Stimulated activated CD8-positive, alpha-beta memory T cell treated with anti-CD3 and anti-CD28 coated beads, Interleukin-15, amount 100 ng/mL, for 24 hours (primary cell): Measurements from ENCODE around the gene PTPRM.

Source experiments
- DNase-seq: peaks from one replicate; pipeline ENCODE4 v3.0.0-alpha.2; 2020; ENCODE audit warnings: low read depth

The PTPRM gene

GRCh38 chr18:8242151-8242696 lies 675.1 kb downstream of the PTPRM start:
- no peak for DNase-seq

DNA sequence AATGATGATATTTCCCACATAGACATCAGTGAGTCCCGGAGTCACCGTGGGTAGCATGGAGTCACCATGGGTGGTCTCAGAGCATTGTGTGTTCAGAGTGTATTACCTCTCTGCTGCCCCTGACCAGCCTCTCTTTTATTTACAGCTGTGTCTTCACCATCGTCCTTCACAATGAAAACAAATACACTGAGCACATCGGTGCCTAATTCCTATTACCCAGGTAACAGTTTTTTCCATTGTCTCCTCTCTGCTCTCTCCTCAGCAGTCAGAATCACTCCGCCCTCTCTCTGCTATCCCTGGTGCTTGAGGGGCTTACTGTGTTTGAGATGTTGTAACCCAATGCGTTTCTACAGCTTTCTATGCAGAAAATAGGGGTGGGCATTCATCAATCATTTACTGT lies 680.6 kb downstream of the PTPRM start:
- no peak for DNase-seq

GRCh38 chr18:8248576-8248975 lies 681.5 kb downstream of the PTPRM start:
- no peak for DNase-seq

DNA sequence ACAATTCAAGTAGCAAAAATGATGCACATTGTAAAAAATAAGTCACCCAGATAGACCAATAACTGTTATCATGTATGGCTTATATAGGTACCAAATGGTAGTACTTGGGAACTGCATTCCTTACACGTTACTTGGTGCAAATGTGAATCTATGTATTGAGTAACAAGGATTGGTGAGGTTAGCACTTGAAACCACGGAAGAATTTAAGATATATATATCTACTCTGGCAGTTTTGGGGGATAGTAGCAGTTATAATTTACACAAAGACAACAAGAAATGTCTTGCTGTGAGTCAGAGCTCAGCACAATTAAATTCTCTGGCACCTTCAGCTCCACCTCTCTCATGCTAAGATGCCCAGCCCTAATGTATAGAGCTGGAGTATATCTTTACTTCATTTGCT lies 682.7 kb downstream of the PTPRM start:
- no peak for DNase-seq

DNA sequence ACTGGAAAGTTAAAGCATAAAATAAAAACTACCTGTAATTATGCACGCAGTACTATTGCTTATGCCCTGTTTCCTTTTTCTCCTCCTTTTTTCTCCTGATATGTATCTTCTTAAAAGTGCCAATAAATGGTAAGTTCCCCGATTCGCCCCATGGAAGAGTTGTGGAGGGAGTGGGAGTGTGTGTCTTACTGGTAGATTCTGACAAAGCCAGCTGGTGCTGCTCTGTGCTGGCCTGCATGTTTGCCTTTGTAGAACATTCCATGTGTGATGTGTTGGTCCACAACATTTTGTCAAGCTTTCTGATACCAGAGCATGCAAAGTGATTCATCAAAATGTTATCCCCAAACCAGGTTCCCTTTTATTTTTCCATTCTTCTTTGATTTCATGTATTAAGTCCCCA lies 685.3 kb downstream of the PTPRM start:
- DNase-seq = no peak

DNA sequence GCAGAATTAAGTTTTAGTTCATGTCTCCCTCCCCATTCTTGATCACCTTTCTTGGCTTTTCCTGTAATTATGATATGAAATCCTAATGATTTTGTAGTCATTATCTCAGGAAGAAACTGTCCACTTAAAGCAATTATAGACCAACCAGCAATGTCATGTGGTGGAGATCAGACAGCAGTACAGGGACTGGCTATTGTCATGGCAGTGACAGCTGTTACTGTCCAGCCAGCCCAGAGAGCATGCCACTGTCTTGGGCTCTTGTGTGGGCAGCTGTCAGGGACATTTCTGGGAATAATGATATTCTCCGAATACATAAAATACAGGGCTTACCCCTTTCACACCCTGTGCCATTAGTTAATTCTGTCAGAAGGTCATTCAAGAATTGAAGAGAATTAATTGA lies 686.8 kb downstream of the PTPRM start:
- no peak for DNase-seq

DNA sequence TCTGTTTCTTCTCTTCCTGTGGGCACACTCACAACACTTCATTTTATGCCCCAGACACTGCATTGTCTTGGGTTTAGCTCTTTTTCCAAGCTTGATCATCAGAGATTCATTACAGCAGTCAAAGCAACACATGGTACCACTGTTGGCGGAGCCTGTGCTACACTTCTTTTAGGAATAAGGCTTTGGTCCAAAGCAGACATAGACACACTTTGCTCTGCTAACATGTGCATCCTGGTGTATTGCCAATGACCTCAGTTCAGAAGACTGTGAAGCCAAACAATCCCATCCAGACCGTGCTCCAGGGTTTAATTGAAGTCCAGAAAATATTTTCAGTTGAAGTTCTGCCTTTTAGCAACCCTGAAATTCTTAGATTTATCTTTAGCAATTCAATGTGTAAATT lies 687.5 kb downstream of the PTPRM start:
- no peak for DNase-seq

DNA sequence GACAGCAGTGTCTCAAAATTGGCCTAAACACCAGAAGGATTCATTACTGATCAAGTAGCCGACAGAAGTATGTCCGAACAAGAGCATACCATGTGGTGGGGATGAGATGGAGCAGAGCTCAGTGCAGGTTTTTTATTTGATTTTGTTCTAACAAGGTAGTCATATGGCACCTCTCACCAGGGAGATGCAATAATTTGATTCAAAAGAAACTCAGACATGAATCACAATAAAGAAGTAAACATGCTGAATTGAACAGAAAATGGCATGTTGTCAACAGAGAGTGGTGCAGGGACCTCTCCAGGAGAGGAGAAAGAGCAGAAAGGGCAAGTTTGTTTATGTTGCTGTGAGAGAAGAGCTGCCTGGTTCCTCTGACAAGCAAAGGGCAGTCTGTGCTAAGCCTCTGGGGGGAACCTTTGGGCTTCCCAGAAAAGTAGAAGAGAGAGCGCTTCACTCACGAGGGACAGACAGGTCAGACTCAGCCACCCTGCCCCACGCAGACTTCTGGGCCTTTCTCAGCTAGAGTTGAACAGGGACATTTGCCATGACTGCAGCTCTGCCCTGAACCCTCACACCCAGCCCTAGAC lies 690.8 kb downstream of the PTPRM start:
- no peak for DNase-seq

- no peak for DNase-seq
Observed at GRCh38 chr18:8260319-8260718, 693.2 kb downstream of the PTPRM start.

- no peak for DNase-seq
Observed at GRCh38 chr18:8260827-8261226, 693.7 kb downstream of the PTPRM start.

GRCh38 chr18:8261651-8262091 lies 694.6 kb downstream of the PTPRM start:
- DNase-seq = no peak

DNA sequence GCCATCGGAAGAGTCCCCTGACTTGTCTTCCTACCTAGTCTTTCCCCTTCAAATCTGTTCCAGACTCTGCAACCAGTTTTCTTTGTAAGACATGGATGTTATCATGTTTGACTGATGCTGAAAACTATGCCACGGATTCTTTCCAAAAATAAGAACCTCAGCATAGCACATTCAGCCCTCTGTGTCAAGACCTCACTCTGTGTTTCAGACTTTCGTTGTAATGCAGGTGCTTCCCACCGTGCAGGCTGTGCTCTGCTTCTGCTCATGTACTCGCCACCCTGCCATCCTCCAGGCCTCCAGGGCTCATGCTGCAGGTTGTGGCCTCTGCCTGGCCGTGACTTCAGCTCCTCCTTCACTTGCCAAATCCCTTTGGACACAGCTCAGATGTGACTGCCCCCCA lies 695.1 kb downstream of the PTPRM start:
- DNase-seq = no peak

GRCh38 chr18:8264116-8264515 lies 697.0 kb downstream of the PTPRM start:
- no peak for DNase-seq

- no peak for DNase-seq
Observed at GRCh38 chr18:8264861-8265411, 697.8 kb downstream of the PTPRM start.

DNA sequence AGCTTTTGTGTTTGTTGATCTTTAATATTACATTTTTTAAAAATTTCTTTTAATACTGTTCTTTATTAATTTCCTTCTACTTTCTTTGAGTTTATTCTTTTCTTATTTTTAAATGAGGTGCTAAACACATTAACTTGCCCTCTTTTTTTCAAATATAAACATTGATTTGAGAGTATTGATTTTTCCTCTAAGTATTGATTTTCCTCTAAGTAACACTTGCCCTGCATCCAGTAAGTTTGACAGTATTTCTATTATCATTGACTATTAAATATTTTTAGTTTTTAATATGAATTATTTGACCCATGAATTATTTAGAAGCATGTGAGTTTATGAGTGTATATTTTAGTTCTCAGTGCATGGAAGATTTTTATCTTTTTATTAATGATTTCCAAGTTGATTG lies 705.1 kb downstream of the PTPRM start:
- DNase-seq = no peak

DNA sequence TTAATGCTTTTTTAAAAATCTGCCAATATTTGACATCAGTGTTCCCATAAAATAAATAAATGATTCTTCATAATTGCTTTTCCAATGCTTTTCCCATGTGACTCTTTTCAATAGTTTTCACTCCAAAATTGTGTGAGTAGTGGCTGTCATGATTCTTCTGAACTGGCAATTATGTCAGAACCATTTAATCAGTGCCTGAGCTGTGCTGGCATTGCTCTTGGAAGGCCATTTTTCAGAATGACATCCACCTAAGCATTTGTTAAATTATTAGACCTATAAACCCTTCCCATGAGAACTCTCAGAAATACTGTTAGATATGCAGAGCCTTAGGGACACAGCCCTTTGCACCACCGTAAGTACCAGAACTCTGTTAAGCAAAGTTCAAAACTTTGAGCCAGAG lies 707.3 kb downstream of the PTPRM start:
- no peak for DNase-seq

DNA sequence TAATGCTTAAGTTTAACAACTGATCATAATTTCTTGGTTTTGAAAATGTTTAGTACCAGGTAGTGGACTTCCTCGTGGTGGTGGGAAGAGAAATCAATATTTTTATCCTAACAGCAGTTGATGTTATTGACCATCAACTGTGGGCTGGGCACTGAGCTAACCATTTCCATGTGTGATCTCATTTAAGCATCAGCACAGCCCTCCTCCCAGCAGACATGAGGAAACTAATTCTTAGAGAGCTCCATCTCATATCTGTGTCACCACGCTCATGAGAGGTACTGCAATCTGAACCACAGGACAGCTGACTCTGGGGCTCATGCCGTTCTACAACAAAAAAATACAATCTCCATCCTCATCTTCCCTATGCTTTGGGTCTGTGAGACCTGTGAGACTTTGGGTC lies 709.3 kb downstream of the PTPRM start:
- DNase-seq = no peak

DNA sequence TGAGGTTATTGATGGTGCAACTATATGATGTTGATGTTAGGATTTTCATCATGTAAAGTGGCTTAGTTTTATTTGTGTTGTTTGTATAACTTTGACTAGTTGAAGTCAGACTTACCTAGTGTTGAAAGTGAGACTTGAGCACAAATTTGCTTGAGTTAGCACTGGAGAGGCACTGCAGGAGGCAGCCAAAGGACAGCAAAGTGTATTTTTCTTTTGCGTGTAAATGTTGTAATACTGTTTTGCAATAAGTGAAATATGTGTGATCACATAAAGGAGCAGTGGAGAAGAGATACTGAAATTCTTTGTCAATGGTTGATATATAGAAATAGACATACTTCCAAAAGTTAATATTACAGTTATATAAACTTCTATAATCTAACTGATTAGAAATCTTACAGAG lies 710.2 kb downstream of the PTPRM start:
- no peak for DNase-seq

DNA sequence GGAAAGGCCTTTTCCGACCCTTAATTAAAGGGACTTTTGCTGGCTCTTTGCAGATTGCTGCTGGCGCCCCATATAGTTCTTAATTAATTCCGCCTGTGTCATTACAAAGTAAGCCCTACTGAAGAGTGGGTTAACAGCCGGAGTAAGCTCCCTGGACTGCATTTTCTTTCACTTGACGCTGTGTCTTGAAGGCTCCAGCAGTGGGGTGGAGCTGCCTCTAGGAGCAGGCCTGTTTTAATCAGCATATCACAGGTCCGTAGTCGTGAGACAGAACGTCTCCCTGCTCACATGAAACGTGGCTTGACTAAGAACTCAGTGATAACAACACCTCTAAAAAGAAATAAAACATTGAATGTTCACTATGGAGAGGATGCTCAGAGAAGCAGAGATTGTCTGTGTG lies 712.2 kb downstream of the PTPRM start:
- DNase-seq = no peak

DNA sequence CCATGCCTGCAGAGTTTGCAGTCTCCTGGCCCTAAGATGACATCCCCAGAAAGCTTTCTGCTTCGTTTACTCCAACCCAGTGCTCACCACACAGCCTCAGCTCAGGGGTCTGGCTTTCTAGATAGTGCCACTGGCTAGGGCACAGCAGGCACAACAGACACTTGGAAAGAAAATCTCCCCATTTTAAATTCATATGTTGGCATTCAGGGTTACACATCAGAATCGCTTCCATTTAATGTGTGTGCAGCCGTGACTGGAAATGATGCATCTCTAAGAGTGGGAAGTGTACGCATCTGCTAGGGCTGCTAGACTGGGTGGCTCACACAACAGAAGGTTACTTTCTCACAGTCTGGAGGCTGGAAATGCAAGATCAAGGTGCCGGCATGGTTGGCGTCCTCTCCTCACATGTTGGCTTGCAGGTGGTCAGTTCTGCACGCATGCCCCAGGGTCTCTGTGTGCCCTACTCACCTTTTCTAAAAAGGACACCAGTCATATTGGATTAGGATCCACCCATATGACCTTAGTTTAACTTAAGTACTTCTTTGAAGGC lies 712.7 kb downstream of the PTPRM start:
- DNase-seq = no peak

- no peak for DNase-seq
Observed at GRCh38 chr18:8283891-8284585, 716.9 kb downstream of the PTPRM start.

- DNase-seq = no peak
Observed at GRCh38 chr18:8286303-8286702, 719.2 kb downstream of the PTPRM start.

- DNase-seq = no peak
Observed at GRCh38 chr18:8287196-8287885, 720.2 kb downstream of the PTPRM start.
